Measurements from ENCODE around the gene MEOX2. TPM values are rescaled to one million over a fixed set of nuclear protein-coding genes. Genes with fewer than 3 reads are reported as not detected.

MEOX2 gene
- total RNA-seq, 4 donors from 2014 or later = 0.64 to 1.6 TPM; not detected in 2

- TF ChIP-seq, protein P1, sequence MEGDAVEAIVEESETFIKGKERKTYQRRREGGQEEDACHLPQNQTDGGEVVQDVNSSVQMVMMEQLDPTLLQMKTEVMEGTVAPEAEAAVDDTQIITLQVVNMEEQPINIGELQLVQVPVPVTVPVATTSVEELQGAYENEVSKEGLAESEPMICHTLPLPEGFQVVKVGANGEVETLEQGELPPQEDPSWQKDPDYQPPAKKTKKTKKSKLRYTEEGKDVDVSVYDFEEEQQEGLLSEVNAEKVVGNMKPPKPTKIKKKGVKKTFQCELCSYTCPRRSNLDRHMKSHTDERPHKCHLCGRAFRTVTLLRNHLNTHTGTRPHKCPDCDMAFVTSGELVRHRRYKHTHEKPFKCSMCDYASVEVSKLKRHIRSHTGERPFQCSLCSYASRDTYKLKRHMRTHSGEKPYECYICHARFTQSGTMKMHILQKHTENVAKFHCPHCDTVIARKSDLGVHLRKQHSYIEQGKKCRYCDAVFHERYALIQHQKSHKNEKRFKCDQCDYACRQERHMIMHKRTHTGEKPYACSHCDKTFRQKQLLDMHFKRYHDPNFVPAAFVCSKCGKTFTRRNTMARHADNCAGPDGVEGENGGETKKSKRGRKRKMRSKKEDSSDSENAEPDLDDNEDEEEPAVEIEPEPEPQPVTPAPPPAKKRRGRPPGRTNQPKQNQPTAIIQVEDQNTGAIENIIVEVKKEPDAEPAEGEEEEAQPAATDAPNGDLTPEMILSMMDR (IDR thresholded peaks at IDR 0.05) = no peak
- no peak for TF ChIP-seq POLR2AphosphoS5 (IDR thresholded peaks at IDR 0.05)
- TF ChIP-seq POLR2A (IDR thresholded peaks at IDR 0.05) = no peak
- no peak for TF ChIP-seq EP300 (IDR thresholded peaks at IDR 0.05; ENCODE audit: low read depth)
- intact Hi-C loops (cut with DNase I; ENCODE audit: low total_unique reads) (no loop called here), in situ Hi-C loops (cut with MboI; ENCODE audit: low pct_ligation_motif_present in 1 of 4, low pct_unique_long_range_greater_than_20kb in 1 of 4, low sequenced_read_pairs in 3 of 4) (loop anchor here in 3 of 4 donors (25.0 kb wide), 2 partner anchors 355 to 395 kb away; no protein-coding TSS in a partner anchor)
- DNase-seq = no peak
- no peaks in the 10 kb centered on the region for H3K27me3 ChIP-seq
- no peak overlapping the region for H3K4me3 ChIP-seq
- no peak overlapping the region for H3K27ac ChIP-seq
- H3K4me1 ChIP-seq = no peaks in the 10 kb centered on the region
- WGBS, 2 donors (ENCODE audit: low coverage in 1 of 2) = 44 to 56% methylated on average over 1 of the region's 1 CpG
- no peaks in the 10 kb centered on the region for H3K9me3 ChIP-seq
- H3K36me3 ChIP-seq = no peaks in the 10 kb centered on the region
These were observed 21.1 kb upstream of the MEOX2 start for GRCh38 chr7:15707570-15707969.

DNA sequence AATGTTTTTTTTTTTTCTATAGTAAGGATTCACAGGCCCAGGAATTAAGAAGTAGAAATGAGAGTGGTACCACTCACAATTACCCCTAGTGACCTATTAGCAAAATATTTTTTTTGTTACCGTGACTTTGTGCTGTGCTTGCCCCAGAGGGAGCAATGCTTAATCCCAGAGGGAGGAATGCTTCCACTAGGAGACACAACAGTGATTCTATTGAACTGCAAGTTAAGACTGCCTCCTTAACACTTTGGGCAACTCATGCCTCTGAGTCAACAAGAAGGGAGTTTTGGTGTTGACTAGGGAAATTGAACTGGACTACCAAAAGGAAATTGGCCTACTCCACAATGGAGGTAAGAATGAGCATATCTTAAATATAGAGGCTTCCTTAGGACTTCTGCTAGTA is 17.2 kb upstream of the MEOX2 start:
- WGBS, 2 donors (ENCODE audit: low coverage in 1 of 2) = 93 to 100% methylated on average over 1 of the region's 1 CpG
- H3K4me3 ChIP-seq = no peak overlapping the region
- in situ Hi-C loops (cut with MboI; ENCODE audit: low pct_ligation_motif_present in 1 of 4, low pct_unique_long_range_greater_than_20kb in 1 of 4, low sequenced_read_pairs in 3 of 4) = loop anchor here in 3 of 4 donors (25.0 kb wide), 2 partner anchors 359 to 391 kb away; no protein-coding TSS in a partner anchor
- H3K9me3 ChIP-seq = no peaks in the 10 kb centered on the region
- intact Hi-C loops (cut with DNase I; ENCODE audit: low total_unique reads) = no loop called here
- H3K27ac ChIP-seq = no peak overlapping the region
- no peaks in the 10 kb centered on the region for H3K27me3 ChIP-seq
- no peak for DNase-seq
- no peaks in the 10 kb centered on the region for H3K36me3 ChIP-seq
- TF ChIP-seq, protein P1 (IDR thresholded peaks at IDR 0.05) = no peak
- TF ChIP-seq POLR2AphosphoS5 (IDR thresholded peaks at IDR 0.05) (no peak), EP300 (IDR thresholded peaks at IDR 0.05; ENCODE audit: low read depth) (no peak), POLR2A (IDR thresholded peaks at IDR 0.05) (no peak)
- no peaks in the 10 kb centered on the region for H3K4me1 ChIP-seq

DNA sequence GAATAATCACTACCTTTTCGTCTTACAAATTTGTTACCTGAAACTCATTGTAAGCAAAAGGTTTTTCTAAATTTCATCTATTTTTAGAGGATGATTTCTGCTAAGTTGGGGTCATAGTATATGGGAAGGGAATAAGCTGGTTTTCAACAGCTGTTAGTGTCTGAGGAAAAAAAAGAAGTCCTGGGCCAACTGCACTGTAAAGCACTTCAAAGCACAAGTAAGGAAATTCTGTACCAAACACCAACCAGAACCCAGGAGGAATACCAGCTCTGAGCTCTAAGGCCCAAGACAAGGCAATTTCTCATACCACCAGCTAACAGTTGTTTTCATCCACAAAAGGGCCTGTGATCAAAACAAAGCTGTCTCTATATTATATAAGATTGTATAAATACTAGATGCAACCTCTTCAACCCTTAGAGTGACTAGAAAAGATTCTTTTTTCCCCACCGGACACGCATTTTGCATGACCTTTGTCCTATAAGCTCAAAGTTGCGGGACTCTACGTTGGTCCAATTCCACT is 6.1 kb upstream of the MEOX2 start:
- peaks cover 24% of the 10 kb centered on the region for H3K27me3 ChIP-seq
- intact Hi-C loops (cut with DNase I; ENCODE audit: low total_unique reads) (no loop called here), in situ Hi-C loops (cut with MboI; ENCODE audit: low pct_ligation_motif_present in 1 of 4, low pct_unique_long_range_greater_than_20kb in 1 of 4, low sequenced_read_pairs in 3 of 4) (no loop called here)
- H3K27ac ChIP-seq = no peak overlapping the region
- no peaks in the 10 kb centered on the region for H3K9me3 ChIP-seq
- no peak overlapping the region for H3K4me3 ChIP-seq
- 88 to 96% methylated on average over 5 of the region's 5 CpGs for WGBS, 2 donors (ENCODE audit: low coverage in 1 of 2)
- DNase-seq = no peak
- no peak for TF ChIP-seq EP300 (IDR thresholded peaks at IDR 0.05; ENCODE audit: low read depth)
- TF ChIP-seq POLR2A (IDR thresholded peaks at IDR 0.05) = no peak
- no peak for TF ChIP-seq POLR2AphosphoS5 (IDR thresholded peaks at IDR 0.05)
- no peaks in the 10 kb centered on the region for H3K36me3 ChIP-seq
- H3K4me1 ChIP-seq = peaks cover 0 to 6% (median 0%) of the 10 kb centered on the region in 4 donors

DNA sequence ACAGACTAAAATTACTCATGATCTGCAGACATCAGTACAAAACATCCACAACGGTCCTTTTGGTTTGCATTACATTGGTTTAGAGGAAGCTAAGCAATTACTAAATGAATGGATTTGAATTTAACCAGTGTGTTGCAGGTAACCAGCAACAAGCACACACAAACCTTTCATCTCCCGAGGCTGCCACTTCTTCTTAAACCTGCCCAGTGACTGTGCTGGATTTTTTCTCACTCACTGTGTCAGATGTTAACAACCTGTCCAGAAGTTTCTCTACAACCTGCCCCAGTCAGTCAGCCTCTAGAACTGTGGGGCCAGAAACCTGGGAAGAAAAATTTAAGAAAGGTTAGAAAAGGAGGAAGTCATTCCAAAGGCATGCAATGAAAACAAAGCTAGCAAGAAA is 2.4 kb upstream of the MEOX2 start:
- in situ Hi-C loops (cut with MboI; ENCODE audit: low pct_ligation_motif_present in 1 of 4, low pct_unique_long_range_greater_than_20kb in 1 of 4, low sequenced_read_pairs in 3 of 4) = no loop called here
- 0 to 28% methylated on average over 1 to 2 of the region's 2 CpGs for WGBS, 2 donors (ENCODE audit: low coverage in 1 of 2)
- TF ChIP-seq POLR2A (IDR thresholded peaks at IDR 0.05) (no peak), POLR2AphosphoS5 (IDR thresholded peaks at IDR 0.05) (no peak), EP300 (IDR thresholded peaks at IDR 0.05; ENCODE audit: low read depth) (no peak)
- TF ChIP-seq, protein P1 (IDR thresholded peaks at IDR 0.05) = no peak
- Histone ChIP-seq H3K36me3 (no peaks in the 10 kb centered on the region), H3K9me3 (no peaks in the 10 kb centered on the region), H3K4me3 (no peak overlapping the region), H3K4me1 (peaks cover 0 to 26% (median 21%) of the 10 kb centered on the region in 4 donors), H3K27ac (no peak overlapping the region), H3K27me3 (peaks cover 61% of the 10 kb centered on the region)
- no peak for DNase-seq
- intact Hi-C loops (cut with DNase I; ENCODE audit: low total_unique reads) = no loop called here

DNA sequence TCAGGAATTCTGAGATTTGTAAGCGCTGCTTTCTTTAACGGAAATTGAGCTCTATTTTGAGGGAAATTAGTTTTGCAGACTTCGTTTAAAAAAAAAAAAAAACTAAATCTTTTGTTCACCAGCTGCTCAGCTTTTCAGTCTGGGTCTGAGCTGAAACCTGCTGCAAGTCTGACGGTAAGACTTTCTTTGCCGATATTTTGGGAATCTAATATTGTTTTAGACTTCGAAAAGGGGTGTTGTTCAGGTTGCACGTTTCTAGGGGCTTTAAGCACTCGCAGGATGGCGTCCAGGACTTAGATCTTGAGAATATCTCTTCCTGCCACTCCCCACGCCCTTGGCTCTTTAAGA is 1.8 kb upstream of the MEOX2 start:
- TF ChIP-seq EP300 (IDR thresholded peaks at IDR 0.05; ENCODE audit: low read depth) (no peak), POLR2A (IDR thresholded peaks at IDR 0.05) (no peak), POLR2AphosphoS5 (IDR thresholded peaks at IDR 0.05) (no peak)
- TF ChIP-seq, protein P1 (IDR thresholded peaks at IDR 0.05) = no peak
- H3K27me3 ChIP-seq = peaks cover 67% of the 10 kb centered on the region
- no peak for DNase-seq
- 4 to 13% methylated on average over 6 to 10 of the region's 10 CpGs for WGBS, 2 donors (ENCODE audit: low coverage in 1 of 2)
- no peaks in the 10 kb centered on the region for H3K9me3 ChIP-seq
- no peak overlapping the region for H3K27ac ChIP-seq
- in situ Hi-C loops (cut with MboI; ENCODE audit: low pct_ligation_motif_present in 1 of 4, low pct_unique_long_range_greater_than_20kb in 1 of 4, low sequenced_read_pairs in 3 of 4) = no loop called here
- H3K4me3 ChIP-seq = peak overlapping the region in 1 of 4 donors; percentile 39
- peaks cover 0 to 26% (median 21%) of the 10 kb centered on the region in 4 donors for H3K4me1 ChIP-seq
- H3K36me3 ChIP-seq = no peaks in the 10 kb centered on the region
- intact Hi-C loops (cut with DNase I; ENCODE audit: low total_unique reads) = no loop called here

Measured in transverse colon (tissue), 4 donors.